GM21381 (cell line): ENCODE data around the gene PSME4.

Source experiments
- ATAC-seq: cut with Tn5 transposase; IDR thresholded peaks from one replicate; pipeline ENCODE4 v1.9.1; 2021; ENCODE audit warnings: mild to moderate bottlenecking, moderate library complexity; ENCODE audit not compliant: unreplicated experiment

Gene PSME4

DNA sequence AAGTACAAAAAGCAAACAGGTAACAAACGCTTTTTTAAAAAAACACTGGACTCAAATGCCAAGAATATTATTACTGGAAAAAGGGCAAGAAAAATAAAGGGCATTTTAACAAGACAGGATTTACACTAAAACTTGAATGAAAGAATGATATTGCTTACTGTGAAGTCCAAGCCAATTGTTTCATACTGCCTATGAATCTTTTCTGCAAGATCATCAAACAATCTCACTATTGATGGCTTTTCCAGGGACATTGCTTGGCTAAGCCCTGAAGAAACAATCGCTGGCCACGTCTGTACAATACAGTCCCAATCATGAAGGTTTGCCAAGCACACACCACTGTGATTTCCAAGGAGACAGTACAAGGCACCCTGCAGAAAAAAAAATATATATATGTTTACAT lies 69.6 kb downstream of the PSME4 start:
- ATAC-seq = no peak

DNA sequence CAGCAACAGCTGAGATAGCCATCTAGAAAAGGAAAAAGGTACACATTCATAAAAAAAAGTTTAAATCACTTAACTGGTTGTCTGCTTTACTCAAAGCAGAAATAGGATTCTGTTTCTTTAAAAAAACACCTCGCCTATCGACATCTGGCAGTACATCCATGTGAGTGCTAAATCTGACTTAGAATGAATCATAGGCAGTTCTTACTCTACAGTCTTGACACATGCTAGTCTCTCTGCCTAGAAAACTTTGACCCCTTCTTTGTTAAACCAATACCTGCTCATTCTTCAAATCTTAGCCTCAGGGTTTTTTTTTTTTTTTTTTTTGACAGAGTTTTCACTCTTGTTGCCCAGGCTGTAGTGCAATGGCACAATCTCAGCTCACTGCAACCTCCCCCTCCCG lies 73.9 kb downstream of the PSME4 start:
- ATAC-seq = no peak

DNA sequence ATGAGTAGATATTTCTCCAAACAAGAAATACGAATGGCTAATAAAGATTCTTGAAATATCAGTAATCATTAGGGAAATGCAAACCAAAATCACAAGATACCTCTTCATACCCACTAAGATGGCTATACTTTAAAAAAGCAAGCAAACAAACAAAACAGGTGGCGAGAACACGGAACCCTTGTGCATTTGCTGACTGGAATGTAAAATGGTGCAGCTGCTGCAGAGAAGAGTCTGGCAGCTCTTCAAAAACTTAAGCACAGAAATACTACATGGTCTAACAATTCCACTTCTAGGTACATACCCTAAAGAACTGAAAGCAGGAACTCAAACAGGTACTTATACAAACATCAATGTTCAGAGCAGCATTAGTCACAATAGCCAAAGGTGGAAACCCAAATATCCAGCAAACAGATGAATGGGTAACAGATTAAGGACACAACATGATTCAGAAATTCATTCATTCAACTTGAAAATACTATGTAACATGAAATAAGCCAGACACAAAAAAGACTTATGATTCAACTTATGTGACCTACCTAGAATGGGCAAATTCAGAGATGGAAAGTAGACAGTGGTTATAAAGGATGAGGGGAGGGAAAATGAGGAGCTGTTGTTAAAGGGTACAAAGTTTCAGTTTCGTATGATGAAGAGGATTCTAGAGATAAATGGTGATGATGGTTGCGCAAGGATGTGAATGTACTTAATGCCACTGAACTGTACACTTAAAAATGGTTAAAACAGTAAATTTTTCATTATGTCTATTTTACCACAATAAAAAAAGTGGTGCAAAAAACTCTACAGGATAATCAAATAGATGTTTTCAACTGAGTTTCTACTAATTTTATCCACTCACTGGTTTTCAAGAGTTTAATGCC lies 84.2 kb downstream of the PSME4 start:
- no peak for ATAC-seq

DNA sequence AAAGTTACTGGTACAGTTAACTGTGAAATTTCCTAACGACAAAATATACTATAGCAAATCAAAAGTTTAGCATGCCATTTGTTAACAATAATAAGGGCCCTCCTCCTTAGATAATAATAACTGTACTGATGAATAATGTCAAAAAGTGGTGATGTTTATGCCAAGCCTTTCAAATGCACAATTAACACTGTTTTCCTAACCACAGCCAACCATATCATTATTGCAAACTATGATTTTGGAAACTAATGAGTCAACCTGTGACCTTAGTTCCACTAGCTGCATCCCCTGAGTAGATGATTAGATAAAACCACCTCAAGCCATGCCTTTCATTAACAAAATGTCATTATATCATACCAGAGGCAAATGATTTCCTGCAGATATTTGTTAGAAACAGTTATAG lies 85.9 kb downstream of the PSME4 start:
- ATAC-seq = no peak

DNA sequence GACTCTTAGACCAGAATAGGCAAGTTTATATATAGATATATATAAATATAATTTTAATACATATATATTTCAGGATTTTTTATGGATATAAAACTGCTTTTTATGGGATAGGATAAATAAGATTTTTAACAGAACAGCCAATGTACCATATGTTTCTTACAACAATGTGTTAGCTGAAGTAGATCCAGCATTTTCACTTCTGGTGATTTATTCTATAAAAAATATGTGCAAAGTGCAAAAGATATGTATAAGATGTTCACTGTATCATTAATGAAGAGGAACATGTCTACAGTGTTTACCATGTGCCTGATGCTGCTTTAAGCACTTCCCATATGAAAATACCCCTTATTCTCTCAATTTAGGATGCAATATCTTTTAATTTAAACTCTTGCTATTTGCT lies 88.8 kb downstream of the PSME4 start:
- no peak for ATAC-seq

DNA sequence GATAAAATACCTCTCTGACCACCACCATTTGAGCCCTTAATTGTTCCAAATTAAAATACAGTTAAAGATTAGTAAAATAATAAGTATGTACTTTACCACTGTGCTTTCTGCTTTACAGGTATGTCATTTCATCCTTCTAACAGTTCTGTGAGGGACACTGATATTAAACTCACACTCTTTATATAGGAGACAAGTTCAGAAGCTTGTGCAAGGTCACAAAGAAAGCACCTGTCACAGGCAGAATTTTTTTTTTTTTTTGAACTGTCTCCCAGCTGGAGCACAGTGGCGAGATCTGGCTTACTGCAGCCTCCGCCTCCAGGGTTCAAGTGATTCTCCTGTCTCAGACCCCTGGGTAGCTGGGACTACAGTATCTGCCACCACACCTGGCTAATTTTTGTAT lies 89.4 kb downstream of the PSME4 start:
- no peak for ATAC-seq

DNA sequence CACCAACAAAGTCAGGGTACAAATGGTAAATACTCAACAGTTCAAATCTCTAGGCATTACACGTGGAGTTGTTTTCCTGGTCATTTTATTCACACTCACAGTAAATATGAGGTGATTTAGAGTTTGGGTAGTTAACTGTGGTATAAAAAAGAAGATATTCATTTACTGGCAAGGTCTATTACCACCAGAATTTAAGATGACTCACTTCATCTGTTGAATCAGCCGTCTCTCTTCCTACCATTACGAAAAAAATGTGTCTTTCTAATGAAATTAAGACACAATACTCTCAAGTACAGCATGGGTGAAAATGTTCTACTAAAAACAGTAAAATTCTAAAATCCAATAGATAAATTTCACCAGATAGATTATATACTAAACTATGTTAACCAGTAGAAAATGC lies 90.0 kb downstream of the PSME4 start:
- no peak for ATAC-seq

DNA sequence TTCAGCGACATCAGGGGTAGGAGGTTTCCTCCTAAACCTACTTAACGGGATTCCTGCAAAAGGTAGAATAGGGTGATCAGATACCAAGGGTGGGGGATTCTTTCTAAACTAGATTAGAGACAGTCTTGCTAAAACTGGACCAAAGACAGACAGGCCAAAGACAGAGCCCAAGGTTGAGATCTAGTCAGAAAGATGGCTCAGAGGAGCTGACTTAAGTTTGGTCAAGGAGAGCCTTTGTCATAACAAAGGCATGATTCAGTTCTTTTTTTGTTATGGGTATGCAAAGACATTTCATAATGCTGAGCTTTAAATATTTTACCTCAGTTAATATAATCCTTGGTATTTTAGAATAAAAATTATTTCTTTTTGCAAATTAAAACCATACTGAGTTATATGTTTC lies 93.2 kb downstream of the PSME4 start:
- no peak for ATAC-seq

DNA sequence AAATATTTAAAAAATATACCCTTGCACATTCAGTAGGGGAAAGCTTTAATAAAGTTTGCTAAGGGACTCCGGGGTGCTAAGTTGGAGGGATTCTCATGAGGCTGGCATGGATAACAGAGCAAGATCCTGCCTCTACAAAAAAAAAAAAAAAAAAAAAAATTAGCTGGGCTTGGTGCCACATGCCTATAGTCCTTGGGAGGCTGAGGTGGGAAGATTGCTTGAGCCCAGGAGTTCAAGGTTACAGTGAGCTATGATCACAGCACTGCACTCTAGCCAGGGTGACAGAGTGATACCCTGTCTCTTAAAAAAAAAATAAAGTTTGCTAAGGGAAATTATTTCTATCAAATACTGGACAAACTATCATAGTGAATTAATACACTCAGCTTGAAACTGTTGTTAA lies 93.7 kb downstream of the PSME4 start:
- no peak for ATAC-seq

DNA sequence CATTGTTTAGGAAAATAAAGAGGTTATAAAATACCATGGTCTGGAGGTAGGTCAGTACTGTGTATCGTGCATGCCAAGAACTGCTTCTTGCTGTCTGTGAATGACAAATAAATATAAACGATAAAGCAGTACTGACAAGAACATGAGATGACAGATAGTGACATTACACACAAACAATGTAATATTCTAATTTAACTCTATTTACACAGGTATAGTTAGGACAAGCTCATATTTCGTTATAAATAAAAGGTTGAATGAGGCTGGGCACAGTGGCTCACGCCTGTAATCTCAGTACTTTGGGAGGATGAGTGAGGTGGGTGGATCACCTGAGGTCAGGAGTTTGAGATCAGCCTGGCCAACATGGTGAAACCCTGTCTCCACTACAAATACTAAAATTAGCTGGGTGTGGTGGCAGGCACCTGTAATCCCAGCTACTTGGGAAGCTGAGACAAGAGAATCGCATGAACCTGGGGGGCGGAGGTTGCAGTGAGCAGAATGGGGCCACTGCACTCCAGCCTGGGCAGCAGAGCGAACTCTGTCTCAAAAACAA lies 96.3 kb downstream of the PSME4 start:
- ATAC-seq = no peak

DNA sequence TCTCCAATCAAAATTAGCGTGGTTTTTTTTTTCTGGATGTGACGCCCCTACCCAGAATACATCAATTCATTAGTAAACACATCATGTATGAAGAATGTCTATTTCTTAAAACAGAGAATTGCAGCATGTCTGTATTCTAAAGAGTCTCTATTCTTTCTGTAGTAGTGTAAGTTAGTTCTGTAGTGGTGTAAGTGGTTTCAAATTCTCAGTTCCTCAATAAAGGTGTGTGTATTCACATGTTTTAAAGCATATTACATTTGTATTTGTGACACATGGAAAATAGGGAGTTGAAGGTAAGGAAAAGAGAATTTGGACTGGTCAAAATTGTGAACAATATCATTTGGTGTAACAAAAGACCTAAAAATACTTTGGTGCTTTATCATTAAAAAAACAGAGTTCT lies 103.0 kb downstream of the PSME4 start:
- no peak for ATAC-seq

DNA sequence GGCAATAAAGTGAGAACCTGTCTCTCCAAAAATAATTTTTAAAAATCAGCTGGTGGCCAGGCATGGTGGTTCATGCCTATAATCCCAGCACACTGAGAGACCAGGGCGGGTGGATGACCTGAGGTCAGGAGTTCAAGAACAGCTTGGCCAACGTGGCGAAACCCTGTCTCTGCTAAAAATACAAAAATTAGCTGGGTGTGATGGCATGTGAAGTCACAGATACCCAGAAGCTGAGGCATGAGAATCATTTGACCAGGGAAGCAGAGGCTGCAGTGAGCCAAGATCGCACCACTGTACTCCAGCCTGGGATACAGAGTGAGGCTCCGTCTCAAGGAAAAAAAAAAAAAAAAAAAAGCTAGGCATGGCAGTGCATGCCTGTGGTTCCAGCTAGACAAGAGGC lies 103.6 kb downstream of the PSME4 start:
- ATAC-seq = no peak

DNA sequence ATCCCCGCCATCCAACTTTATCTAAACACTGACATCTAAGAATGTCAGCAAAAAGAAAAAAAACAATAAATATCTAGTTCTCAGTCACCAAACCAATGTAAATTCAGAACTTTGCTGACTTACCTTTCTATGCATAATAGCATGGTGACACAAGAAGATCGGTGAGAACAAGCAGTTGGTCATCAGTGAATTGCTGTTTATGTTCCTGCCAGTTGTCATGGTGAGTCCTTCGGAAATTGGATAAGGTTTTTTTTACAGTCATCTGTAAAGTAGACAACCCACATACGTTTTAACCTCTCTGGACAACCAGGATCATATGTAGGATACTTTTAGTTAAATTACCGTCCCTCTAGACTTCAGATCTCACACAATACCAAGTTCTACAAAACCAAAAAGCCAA lies 104.8 kb downstream of the PSME4 start:
- ATAC-seq = no peak

DNA sequence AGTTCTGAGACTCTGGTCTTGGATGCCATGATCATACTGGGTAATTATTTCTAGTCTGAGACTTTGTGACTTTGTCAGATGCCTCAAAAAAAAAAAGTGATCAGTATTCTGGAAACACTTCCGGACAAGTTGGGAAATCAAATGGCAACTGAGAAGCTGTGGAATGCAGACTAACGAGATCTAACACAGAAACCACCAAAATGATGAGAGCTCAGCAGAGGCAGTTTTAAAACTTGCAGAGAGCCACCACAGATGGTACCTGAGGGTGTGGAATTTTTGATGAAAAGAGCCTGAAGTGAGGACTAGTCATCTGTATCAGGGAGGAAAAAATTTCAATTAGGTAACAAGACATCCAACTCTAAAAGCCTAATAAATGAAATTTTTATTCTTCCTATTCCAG lies 105.5 kb downstream of the PSME4 start:
- ATAC-seq = no peak

DNA sequence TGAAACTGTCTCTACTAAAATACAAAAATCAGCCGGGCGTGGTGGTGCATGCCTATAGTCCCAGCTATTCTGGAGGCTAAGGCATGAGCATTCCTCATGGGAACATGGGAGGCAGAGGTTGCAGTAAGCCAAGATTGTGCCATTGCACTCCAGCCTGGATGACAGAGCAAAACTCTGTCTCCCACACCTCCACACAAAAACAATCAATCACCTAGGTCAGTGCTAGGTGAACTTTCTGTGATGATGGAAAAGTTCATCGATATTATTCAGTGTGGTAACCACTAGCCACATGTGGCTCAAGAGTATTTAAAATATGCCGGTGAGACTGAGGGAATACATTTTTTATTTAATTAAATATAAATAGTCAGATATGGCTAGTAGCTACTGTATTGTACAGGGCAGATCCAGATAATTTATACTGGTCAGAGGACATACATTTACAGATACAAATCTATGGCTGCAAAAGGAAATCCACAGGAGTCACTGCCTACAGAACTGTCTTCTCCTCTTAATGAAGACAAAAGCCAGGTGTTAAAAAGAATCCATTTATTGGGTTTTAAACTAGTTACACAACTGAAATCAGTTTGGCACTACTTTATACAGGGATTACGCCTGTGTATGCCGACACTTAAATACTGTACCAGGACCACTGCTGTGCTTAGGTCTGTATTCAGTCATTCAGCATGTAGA lies 107.1 kb downstream of the PSME4 start:
- ATAC-seq = no peak

DNA sequence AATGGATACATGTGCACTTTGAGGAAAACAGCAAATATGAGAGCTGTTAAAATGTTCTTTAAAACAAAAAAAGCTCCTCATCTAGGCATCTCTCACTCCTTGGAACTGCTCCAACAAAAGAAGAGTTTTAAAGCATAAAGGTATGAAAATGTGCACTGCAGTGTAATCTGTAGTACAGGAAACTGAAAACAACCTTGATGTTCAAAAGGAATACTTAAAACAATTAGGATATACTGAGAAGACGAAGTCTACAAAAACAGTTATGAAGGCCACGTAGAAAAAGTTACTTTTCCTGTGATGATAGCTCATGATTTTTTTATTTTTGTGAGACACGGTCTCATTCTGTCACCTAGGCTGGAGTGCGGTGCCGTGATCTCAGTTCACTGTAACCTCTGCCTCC lies 109.0 kb downstream of the PSME4 start:
- no peak for ATAC-seq

DNA sequence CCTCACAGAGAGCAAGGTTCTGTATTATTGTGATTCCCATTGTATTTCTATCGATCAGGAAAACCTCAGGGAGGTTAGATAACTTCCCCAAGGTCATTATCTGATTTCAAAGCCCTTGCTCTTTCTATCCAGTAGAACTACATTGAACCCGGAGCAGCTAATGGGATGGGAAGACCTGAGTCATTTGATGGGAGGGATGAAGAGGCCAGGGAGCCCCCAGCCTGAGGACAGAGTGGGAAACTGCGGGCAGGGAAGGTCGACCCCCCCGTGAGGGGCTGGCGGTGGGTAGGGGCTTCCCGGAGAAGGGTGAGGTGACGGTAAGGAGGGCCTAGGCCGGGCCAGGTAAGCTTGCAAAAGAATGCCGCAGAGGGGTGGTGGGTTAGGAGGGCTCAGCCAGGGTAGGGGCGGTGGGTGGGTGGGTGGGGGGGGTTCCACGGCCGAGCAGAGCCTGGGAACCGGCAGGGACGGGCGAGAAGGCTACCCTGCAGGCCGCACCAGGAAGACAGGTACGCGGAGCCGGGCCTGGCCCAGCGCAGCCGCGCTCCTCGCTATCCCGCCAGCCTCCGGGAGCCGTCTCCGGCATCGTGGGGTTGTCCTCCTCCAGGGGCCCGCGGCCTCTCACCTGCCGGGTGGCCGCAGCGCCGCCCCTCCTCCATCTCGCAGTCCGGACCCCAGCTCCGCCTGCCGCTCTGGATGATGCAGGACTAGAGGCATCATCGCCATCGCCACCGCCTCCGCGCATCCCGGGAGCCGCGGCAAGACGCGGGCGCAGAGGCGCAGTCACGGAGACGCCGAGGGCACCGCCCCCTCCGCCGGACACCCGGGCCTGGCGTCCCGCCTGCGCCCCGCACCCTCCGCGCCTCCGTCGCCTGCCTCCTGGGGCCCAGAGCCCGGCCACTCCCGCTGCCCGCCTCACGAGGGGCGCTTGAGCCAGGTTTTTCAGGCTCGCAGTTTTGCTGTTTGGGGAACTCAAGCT lies 111.3 kb downstream of the PSME4 start, which contains the start of gene GPR75:
Gene GPR75, minus strand, starts transcription at position 762 of the 976 bp plus-strand sequence. CDS start 5,211 bp downstream, outside the sequence.
- no peak for ATAC-seq

DNA sequence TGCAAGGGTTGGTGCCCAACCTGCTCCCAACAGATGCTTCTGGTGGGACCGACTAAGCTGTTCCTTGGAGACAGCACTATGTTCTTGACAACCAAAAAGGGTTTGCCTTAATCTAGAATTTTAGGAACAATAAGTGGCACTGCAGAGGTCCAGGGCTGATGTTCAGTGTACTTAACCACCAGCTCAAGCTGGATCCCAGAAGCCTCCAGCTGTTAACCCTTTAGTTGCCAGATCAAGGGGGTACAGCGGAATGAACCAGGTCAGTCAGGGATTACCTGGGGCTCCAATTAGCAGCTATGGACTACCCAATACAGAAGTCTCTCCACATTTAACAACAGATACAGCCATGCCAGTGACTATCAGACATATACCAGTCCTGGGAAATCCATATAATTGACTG lies 114.5 kb downstream of the PSME4 start:
- no peak for ATAC-seq

DNA sequence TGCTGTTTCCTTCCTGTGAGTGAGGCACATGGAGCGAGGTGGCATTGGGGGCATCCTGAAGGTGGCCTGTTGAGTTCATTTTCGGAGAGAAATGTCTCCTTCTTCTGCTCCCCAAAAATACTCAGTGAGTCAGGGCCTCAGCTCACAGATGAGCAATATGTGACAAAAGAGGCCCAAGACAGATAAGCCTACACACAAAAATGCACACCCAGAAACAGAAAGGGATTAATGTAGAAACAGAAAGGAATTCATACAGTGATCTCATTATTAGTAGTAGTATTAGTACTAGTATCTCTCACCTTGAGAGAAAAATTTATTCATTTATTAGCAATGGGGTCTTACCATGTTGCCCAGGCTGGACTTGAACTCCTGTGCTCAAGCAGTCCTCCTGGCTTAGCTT lies 116.1 kb downstream of the PSME4 start:
- no peak for ATAC-seq

DNA sequence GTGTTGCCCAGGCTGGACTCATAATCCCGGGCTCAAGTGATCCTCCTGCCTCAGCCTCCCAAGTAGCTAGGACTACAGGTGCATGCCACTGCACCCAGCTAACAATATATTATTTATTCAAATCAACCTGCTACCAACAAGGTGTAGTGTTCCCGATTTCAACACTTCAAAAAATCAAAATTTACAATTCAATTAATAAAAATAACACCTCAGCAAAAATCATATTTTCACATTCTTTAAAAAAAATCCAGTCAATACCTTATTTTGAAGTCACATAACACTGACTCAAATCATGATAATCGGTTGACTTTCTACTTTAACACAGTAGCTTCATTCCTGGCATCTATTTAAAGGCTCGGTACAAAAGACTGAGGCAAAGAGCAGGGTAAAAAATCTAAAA lies 118.3 kb downstream of the PSME4 start:
- ATAC-seq = no peak
